ENCODE measurements around the gene PDCL2. TPM values are rescaled to one million over a fixed set of nuclear protein-coding genes. Genes with fewer than 3 reads are reported as not detected.
A peak's percentile ranks its signal among the peaks of the same experiment; 100 is the strongest.
"Not testable (repeated sequence)": the region's sequence is repeated elsewhere in the genome, so short reads cannot be mapped to it uniquely, and the experiment has no call there.

Gene PDCL2
- total RNA-seq, 4 donors from 2014 or later: not detected

- no peak overlapping the region for H3K27ac ChIP-seq
- no peaks in the 10 kb centered on the region for H3K4me1 ChIP-seq
- H3K36me3 ChIP-seq: no peaks in the 10 kb centered on the region
- no peaks in the 10 kb centered on the region for H3K9me3 ChIP-seq
- TF ChIP-seq CTCF (IDR thresholded peaks at IDR 0.05) (no peak), POLR2A (IDR thresholded peaks at IDR 0.05) (no peak)
- no peaks in the 10 kb centered on the region for H3K27me3 ChIP-seq
- DNase-seq: no peak
- no peak overlapping the region for H3K4me3 ChIP-seq
These were observed 30.2 kb downstream of the PDCL2 start for GRCh38 chr4:55561889-55562288.

GRCh38 chr4:55560096-55560495, 31.9 kb downstream of the PDCL2 start:
- Histone ChIP-seq H3K27ac (no peak overlapping the region), H3K9me3 (no peaks in the 10 kb centered on the region), H3K4me1 (no peaks in the 10 kb centered on the region), H3K27me3 (no peaks in the 10 kb centered on the region), H3K4me3 (no peak overlapping the region), H3K36me3 (no peaks in the 10 kb centered on the region)
- no peak for DNase-seq
- no peak for TF ChIP-seq CTCF (IDR thresholded peaks at IDR 0.05)
- TF ChIP-seq POLR2A (IDR thresholded peaks at IDR 0.05): no peak

- no peak for DNase-seq
- Histone ChIP-seq H3K27ac (no peak overlapping the region), H3K27me3 (no peaks in the 10 kb centered on the region), H3K9me3 (no peaks in the 10 kb centered on the region), H3K4me3 (no peak overlapping the region), H3K4me1 (no peaks in the 10 kb centered on the region), H3K36me3 (no peaks in the 10 kb centered on the region)
- no peak for TF ChIP-seq POLR2A (IDR thresholded peaks at IDR 0.05)
- peak in 4 of 6 experiments; percentile 31 to 51 (median 48) for TF ChIP-seq CTCF (IDR thresholded peaks at IDR 0.05)
These were observed 37.5 kb downstream of the PDCL2 start for GRCh38 chr4:55554453-55555030.

- no peaks in the 10 kb centered on the region for H3K36me3 ChIP-seq
- peak in 2 of 3 donors; percentile 47 to 66 for DNase-seq
- no peaks in the 10 kb centered on the region for H3K9me3 ChIP-seq
- no peaks in the 10 kb centered on the region for H3K27me3 ChIP-seq
- no peak for TF ChIP-seq POLR2A (IDR thresholded peaks at IDR 0.05)
- TF ChIP-seq CTCF (IDR thresholded peaks at IDR 0.05): no peak
- H3K27ac ChIP-seq: peak overlapping the region in 2 of 4 donors; percentile 43 to 53
- H3K4me1 ChIP-seq: no peaks in the 10 kb centered on the region
- peak overlapping the region in 3 of 4 donors; percentile 18 to 35 (median 34) for H3K4me3 ChIP-seq
These were observed 38.4 kb downstream of the PDCL2 start for GRCh38 chr4:55553441-55554201.

GRCh38 chr4:55551964-55552363, 40.1 kb downstream of the PDCL2 start:
- not testable (repeated sequence) for H3K27ac ChIP-seq, H3K27me3 ChIP-seq, DNase-seq, H3K9me3 ChIP-seq, H3K4me3 ChIP-seq, H3K36me3 ChIP-seq
- peaks cover 0 to 13% (median 5%) of the 10 kb centered on the region in 4 donors for H3K4me1 ChIP-seq

- no peak for DNase-seq
- Histone ChIP-seq H3K27ac (no peak overlapping the region), H3K4me3 (no peak overlapping the region), H3K36me3 (no peaks in the 10 kb centered on the region), H3K9me3 (no peaks in the 10 kb centered on the region), H3K4me1 (peaks cover 0 to 13% (median 6%) of the 10 kb centered on the region in 4 donors), H3K27me3 (no peaks in the 10 kb centered on the region)
- TF ChIP-seq POLR2A (IDR thresholded peaks at IDR 0.05): no peak
- TF ChIP-seq CTCF (IDR thresholded peaks at IDR 0.05): no peak
These were observed 42.2 kb downstream of the PDCL2 start for GRCh38 chr4:55549888-55550287.

All from Peyer's patch (tissue), 4 donors.